Activated CD8-positive, alpha-beta memory T cell treated with anti-CD3 and anti-CD28 coated beads for 24 hours (primary cell): ENCODE results near the gene SKIC2.

Experiments used
- DNase-seq: peaks from one replicate; pipeline ENCODE4 v3.0.0-alpha.2; 2020

SKIC2 gene

GRCh38 chr6:31945507-31946369 lies 13.2 kb upstream of the SKIC2 start, which contains the start of gene CFB:
CFB (plus strand) TSS chr6:31946095; CDS start chr6:31946222, 127 bp downstream.
- no peak for DNase-seq

GRCh38 chr6:31946370-31946885 lies 12.5 kb upstream of the SKIC2 start:
- DNase-seq: no peak

- DNase-seq: no peak
Observed at GRCh38 chr6:31947070-31947675, 11.8 kb upstream of the SKIC2 start.

GRCh38 chr6:31947864-31948263 lies 11.1 kb upstream of the SKIC2 start:
- DNase-seq: no peak

- DNase-seq: no peak
Observed at GRCh38 chr6:31948306-31948705, 10.7 kb upstream of the SKIC2 start.

- no peak for DNase-seq
Observed at GRCh38 chr6:31948753-31949413, 10.1 kb upstream of the SKIC2 start.

GRCh38 chr6:31949926-31950548 lies 8.9 kb upstream of the SKIC2 start:
- DNase-seq: no peak

GRCh38 chr6:31952140-31952805 lies 6.7 kb upstream of the SKIC2 start:
- DNase-seq: peak; percentile 68

GRCh38 chr6:31952890-31953289 lies 6.1 kb upstream of the SKIC2 start:
- DNase-seq: no peak

- DNase-seq: no peak
Observed at GRCh38 chr6:31954511-31954910, 4.5 kb upstream of the SKIC2 start.

GRCh38 chr6:31956796-31957195 lies 2.2 kb upstream of the SKIC2 start:
- no peak for DNase-seq

GRCh38 chr6:31958412-31958740 lies 599 bp upstream of the SKIC2 start:
- DNase-seq: no peak

- DNase-seq: no peak
Observed at GRCh38 chr6:31961616-31962015, 2.6 kb downstream of the SKIC2 start.

- no peak for DNase-seq
Observed at GRCh38 chr6:31963921-31964320, 4.9 kb downstream of the SKIC2 start.

- no peak for DNase-seq
Observed at GRCh38 chr6:31965700-31966099, 6.7 kb downstream of the SKIC2 start.

GRCh38 chr6:31966506-31966905 lies 7.5 kb downstream of the SKIC2 start:
- no peak for DNase-seq

GRCh38 chr6:31966997-31967925 lies 8.3 kb downstream of the SKIC2 start:
- DNase-seq: no peak

GRCh38 chr6:31967926-31968320 lies 8.9 kb downstream of the SKIC2 start:
- no peak for DNase-seq

GRCh38 chr6:31968326-31968725 lies 9.4 kb downstream of the SKIC2 start:
- DNase-seq: no peak

GRCh38 chr6:31968791-31969711 lies 10.1 kb downstream of the SKIC2 start:
- DNase-seq: no peak
